ENCODE data around the gene MYO15B.
A peak's percentile ranks its signal among the peaks of the same experiment; 100 is the strongest.

The MYO15B gene

GRCh38 chr17:75666959-75667790, 79.6 kb downstream of the MYO15B start, which contains the start of the genes RECQL5 and SAP30BP:
Gene RECQL5, minus strand, starts transcription at chr17:75667154. Its CDS starts 597 bp downstream, at chr17:75666557.
Gene SAP30BP, plus strand, starts transcription at chr17:75667338. Its CDS starts 35 bp downstream, at chr17:75667373.
- peak; percentile 86 for TF ChIP-seq POLR2AphosphoS5 (IDR thresholded peaks at IDR 0.05; ENCODE audit: low read depth, low read length)
- TF ChIP-seq TAF1 (IDR thresholded peaks at IDR 0.05; ENCODE audit: borderline replicate concordance, low read depth, low read length) = no peak
- TF ChIP-seq POLR2A (IDR thresholded peaks at IDR 0.05; ENCODE audit: low read depth, low read length) = peak; percentile 76
- peak; percentile 73 for DNase-seq (ENCODE audit: insufficient read length)
- FAIRE-seq = peak; percentile 95

- TF ChIP-seq TAF1 (IDR thresholded peaks at IDR 0.05; ENCODE audit: borderline replicate concordance, low read depth, low read length) (no peak), POLR2A (IDR thresholded peaks at IDR 0.05; ENCODE audit: low read depth, low read length) (no peak), POLR2AphosphoS5 (IDR thresholded peaks at IDR 0.05; ENCODE audit: low read depth, low read length) (no peak)
- no peak for FAIRE-seq
Observed at GRCh38 chr17:75667825-75668224, 80.2 kb downstream of the MYO15B start.

GRCh38 chr17:75668489-75668888, 80.9 kb downstream of the MYO15B start:
- no peak for DNase-seq (ENCODE audit: insufficient read length)
- TF ChIP-seq POLR2AphosphoS5 (IDR thresholded peaks at IDR 0.05; ENCODE audit: low read depth, low read length) (no peak), TAF1 (IDR thresholded peaks at IDR 0.05; ENCODE audit: borderline replicate concordance, low read depth, low read length) (no peak), POLR2A (IDR thresholded peaks at IDR 0.05; ENCODE audit: low read depth, low read length) (no peak)
- no peak for FAIRE-seq

More at GRCh38 chr17:75667825-75668224, 80.2 kb downstream of the MYO15B start:
- no peak for DNase-seq (ENCODE audit: insufficient read length)

GRCh38 chr17:75670868-75671267, 83.3 kb downstream of the MYO15B start:
- DNase-seq (ENCODE audit: insufficient read length) = no peak
- TF ChIP-seq POLR2A (IDR thresholded peaks at IDR 0.05; ENCODE audit: low read depth, low read length) (no peak), POLR2AphosphoS5 (IDR thresholded peaks at IDR 0.05; ENCODE audit: low read depth, low read length) (no peak), TAF1 (IDR thresholded peaks at IDR 0.05; ENCODE audit: borderline replicate concordance, low read depth, low read length) (no peak)
- no peak for FAIRE-seq

- no peak for TF ChIP-seq POLR2AphosphoS5 (IDR thresholded peaks at IDR 0.05; ENCODE audit: low read depth, low read length)
- TF ChIP-seq TAF1 (IDR thresholded peaks at IDR 0.05; ENCODE audit: borderline replicate concordance, low read depth, low read length) = no peak
- TF ChIP-seq POLR2A (IDR thresholded peaks at IDR 0.05; ENCODE audit: low read depth, low read length) = no peak
Observed at GRCh38 chr17:75672011-75672410, 84.4 kb downstream of the MYO15B start.

GRCh38 chr17:75673487-75673886, 85.9 kb downstream of the MYO15B start:
- FAIRE-seq (no peak), DNase-seq (ENCODE audit: insufficient read length) (no peak)
- no peak for TF ChIP-seq POLR2AphosphoS5 (IDR thresholded peaks at IDR 0.05; ENCODE audit: low read depth, low read length)
- TF ChIP-seq POLR2A (IDR thresholded peaks at IDR 0.05; ENCODE audit: low read depth, low read length) = no peak
- no peak for TF ChIP-seq TAF1 (IDR thresholded peaks at IDR 0.05; ENCODE audit: borderline replicate concordance, low read depth, low read length)

More at GRCh38 chr17:75672011-75672410, 84.4 kb downstream of the MYO15B start:
- no peak for FAIRE-seq
- DNase-seq (ENCODE audit: insufficient read length) = no peak
